GM19193 (cell line): ENCODE data around the gene PAX4.

Source experiments
- POLR2A ChIP-seq: IDR thresholded peaks from 4 replicates; pipeline ENCODE4 v1.6.1; 2011; ENCODE audit not compliant: insufficient read depth, insufficient read length; ENCODE audit errors: extremely low read depth

Gene PAX4

GRCh38 chr7:127648986-127649385 is 31.0 kb upstream of the PAX4 start:
- no peak for TF ChIP-seq POLR2A

DNA sequence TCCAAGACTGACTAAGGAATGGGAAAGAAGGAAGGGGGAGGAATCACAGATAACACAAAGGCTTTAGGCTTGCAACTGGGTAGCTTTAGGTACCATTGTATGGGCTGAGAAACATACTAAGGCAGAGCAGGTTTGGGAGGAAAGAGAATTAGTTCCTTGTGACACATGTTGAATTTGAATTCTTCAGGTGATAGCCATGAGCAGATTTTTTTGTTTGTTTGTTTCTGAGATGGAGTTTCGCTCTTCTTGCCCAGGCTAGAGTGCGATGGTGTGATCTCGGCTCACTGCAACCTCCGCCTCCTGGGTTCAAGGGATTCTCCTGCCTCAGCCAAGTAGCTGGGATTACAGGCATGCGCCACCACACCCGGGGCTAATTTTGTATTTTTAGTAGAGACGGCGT is 29.7 kb upstream of the PAX4 start:
- no peak for TF ChIP-seq POLR2A

- no peak for TF ChIP-seq POLR2A
Observed at GRCh38 chr7:127644484-127644883, 26.5 kb upstream of the PAX4 start.

DNA sequence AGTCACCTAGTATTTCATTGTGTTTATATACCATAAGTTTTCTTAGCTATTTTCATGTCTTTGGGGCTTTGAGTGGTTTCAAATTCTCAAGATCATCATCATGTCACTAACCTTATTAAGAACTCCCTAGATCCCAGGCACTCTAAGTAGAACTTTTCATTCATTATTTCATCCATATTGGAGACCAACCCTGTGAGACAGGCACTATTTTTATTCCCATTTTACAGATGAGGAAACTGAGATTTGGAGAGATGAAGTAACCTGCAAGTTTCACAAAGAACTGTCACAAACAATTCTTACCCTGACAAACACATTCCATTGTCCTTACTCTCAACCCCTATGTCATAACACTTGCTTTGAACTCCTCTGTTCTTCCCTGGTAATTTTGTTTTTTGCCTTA is 20.3 kb upstream of the PAX4 start:
- no peak for TF ChIP-seq POLR2A

- TF ChIP-seq POLR2A, result no peak
Observed at GRCh38 chr7:127635659-127636285, 17.8 kb upstream of the PAX4 start.

GRCh38 chr7:127632276-127632910 is 14.5 kb upstream of the PAX4 start:
- no peak for TF ChIP-seq POLR2A

GRCh38 chr7:127629268-127629854 is 11.4 kb upstream of the PAX4 start:
- TF ChIP-seq POLR2A, result no peak

DNA sequence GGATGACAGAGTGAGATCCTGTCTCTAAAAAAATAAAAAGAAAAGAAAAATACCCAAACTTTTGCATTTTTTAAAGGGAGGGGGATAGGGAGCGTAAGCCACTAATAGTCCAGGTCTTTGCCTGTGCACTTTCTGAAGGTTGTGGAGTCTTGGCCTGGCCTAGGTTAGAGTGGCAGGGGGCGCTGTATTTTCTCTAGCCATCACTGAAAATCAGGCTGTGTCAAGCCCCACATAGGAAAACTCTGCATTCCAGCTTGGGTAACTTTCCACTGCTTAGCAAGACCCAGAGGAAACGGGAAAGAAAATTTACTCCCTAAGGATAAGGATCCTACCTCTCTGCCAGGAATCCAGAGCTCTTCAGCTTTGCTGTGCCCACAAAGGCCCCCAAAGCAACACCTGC is 10.5 kb upstream of the PAX4 start:
- no peak for TF ChIP-seq POLR2A

GRCh38 chr7:127625331-127625730 is 7.4 kb upstream of the PAX4 start:
- no peak for TF ChIP-seq POLR2A

DNA sequence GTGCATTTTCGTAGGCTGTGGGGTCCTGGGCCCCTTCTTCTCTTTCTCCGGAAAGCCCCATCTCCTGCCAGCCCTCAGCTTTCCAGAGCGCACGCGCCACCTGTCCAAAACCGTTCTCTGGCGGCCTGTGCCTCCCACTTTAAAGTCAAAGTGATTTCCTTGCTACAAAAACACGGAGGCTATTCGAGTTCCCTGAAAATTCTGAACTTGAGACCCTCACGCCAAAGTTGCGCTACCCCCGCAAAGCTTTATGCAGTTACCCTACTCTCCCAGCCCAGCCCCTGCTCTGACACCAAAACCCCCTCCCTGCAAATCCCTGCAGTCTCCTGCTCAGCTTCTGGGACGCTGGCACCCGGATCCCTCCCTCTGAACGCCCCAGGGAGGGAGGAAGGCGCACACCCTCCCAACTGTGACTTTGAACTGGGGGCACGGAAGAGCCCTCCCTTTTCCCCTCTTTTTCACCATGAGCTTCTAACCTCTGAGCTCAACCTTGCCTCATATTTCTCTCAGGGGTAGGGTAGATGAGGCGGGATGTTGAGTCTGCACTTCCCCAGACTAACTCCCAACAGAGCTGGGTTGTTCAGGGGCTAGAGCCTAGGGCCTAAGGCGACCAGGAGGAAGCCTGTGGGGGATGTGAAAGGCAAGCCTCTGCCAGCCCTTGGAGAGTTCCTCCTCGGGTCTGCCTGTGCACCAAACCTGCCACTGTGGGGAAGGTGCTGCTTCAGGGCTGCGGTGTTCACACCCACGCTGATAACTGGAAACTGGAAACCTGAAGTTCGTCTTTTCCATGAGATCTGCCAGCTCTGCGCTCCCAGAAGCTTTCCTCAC is 2.7 kb upstream of the PAX4 start:
- no peak for TF ChIP-seq POLR2A

- no peak for TF ChIP-seq POLR2A
Observed at GRCh38 chr7:127619681-127620405, 1.9 kb upstream of the PAX4 start.

DNA sequence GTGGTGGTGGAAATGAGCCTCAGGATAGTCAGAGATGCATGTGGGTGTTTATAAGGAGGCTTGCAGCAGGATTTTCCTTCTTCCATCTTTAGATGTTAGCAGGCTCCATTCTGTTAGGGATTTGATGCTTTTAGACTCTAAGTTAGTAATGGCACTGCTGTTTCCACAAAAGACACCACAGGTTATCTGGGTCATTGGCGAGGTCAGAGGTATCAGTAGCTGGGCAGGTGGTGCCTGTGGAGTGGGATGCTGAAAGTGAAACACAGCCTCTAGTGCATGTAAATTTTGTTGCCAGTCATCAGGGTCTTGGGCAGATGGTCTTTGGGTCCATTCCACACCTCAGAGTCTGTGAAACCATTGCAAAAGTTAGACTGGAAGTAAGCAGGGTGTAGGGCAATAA is 833 bp upstream of the PAX4 start:
- TF ChIP-seq POLR2A, result no peak

- TF ChIP-seq POLR2A, result no peak
Observed at GRCh38 chr7:127616724-127617123, 1.2 kb downstream of the PAX4 start.

DNA sequence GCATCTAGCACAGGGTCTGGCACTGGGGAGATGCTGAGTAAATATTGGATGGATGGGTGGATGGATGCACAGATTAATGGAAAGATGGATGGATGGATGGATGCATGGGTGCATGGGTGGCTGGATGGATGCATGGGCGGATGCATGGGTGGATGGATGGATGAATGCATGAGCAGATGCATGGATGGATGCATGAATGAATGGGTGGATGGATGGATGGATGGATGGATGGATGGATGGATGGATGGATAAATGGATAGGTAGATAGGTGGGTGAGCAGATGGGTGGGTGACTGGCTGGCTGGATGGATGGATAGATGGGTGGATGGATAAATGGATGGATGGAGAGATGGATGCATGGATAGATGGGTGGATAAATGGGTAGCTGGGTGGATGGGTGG is 5.7 kb downstream of the PAX4 start:
- TF ChIP-seq POLR2A, result no peak

GRCh38 chr7:127609297-127609696 is 8.6 kb downstream of the PAX4 start:
- no peak for TF ChIP-seq POLR2A

- no peak for TF ChIP-seq POLR2A
Observed at GRCh38 chr7:127608446-127608845, 9.5 kb downstream of the PAX4 start.

DNA sequence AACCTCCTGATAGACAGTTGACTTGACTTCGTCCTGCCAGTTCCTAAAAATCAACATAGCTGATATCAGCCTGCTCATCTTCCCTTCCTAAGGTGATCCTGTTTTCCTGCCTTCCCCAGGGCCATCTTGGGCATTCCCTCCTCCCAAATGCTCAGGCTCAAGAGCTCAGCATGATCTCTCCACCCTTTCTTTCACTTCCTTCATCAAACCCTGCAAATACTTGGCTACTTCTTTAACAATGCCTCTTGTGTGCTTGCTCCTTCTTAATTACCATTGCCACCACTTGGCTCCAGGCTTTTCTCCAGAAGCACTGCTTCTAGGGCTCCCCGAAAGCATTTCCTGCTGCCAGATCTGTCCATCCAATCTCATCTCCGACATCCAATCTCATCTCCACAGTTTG is 17.1 kb downstream of the PAX4 start:
- no peak for TF ChIP-seq POLR2A
